ENCODE results near the gene ITGB7.

The ITGB7 gene

DNA sequence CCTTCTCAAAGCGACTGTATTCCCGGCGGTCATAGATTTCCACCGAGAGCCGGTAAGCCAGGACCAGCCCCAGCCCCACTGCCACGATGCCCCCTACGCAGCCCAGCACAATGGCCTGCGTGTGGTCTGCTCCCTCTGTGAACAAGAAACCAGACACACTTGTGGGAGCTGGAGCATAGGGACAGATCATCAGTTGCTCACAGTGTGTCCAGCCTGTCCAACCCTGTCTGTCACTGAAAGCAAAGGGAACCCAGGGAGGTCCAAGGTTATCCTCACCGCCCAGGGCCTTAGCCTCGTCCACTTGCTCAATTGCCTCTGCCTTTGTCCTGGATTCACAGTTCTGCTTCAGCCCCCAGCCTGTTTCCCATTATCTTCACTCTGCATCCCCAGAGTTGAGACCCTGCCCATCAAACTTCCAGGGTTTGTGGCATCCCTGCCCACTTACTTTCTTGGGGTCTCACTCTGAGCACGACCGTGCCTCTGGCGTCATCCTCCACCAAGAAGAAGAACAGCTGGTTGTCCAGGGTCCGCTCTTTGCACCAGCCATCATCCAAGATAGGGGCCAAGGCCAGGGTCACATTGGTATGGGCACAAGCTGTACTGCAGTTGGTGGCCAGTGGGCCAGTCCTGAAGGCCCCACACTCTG, 15.0 kb downstream of the ITGB7 start (continued):
- TF ChIP-seq ZXDB (tag by site-specific recombination; IDR thresholded peaks at IDR 0.05) (no peak), ZNF658 (tag by site-specific recombination; IDR thresholded peaks at IDR 0.05) (no peak), HOXD13 (CRISPR knock-in tag; IDR thresholded peaks at IDR 0.05; ENCODE audit: borderline replicate concordance) (no peak), ZNF558 (tag by site-specific recombination; IDR thresholded peaks at IDR 0.05) (no peak), ZNF560 (tag by site-specific recombination; IDR thresholded peaks at IDR 0.05; ENCODE audit: borderline replicate concordance) (no peak), ZNF645 (tag by site-specific recombination; IDR thresholded peaks at IDR 0.05) (no peak), ZNF10 (tag by site-specific recombination; IDR thresholded peaks at IDR 0.05) (no peak), BCL11A (tag by site-specific recombination; IDR thresholded peaks at IDR 0.05; ENCODE audit: low read depth) (no peak)
- TF ChIP-seq, protein P1, sequence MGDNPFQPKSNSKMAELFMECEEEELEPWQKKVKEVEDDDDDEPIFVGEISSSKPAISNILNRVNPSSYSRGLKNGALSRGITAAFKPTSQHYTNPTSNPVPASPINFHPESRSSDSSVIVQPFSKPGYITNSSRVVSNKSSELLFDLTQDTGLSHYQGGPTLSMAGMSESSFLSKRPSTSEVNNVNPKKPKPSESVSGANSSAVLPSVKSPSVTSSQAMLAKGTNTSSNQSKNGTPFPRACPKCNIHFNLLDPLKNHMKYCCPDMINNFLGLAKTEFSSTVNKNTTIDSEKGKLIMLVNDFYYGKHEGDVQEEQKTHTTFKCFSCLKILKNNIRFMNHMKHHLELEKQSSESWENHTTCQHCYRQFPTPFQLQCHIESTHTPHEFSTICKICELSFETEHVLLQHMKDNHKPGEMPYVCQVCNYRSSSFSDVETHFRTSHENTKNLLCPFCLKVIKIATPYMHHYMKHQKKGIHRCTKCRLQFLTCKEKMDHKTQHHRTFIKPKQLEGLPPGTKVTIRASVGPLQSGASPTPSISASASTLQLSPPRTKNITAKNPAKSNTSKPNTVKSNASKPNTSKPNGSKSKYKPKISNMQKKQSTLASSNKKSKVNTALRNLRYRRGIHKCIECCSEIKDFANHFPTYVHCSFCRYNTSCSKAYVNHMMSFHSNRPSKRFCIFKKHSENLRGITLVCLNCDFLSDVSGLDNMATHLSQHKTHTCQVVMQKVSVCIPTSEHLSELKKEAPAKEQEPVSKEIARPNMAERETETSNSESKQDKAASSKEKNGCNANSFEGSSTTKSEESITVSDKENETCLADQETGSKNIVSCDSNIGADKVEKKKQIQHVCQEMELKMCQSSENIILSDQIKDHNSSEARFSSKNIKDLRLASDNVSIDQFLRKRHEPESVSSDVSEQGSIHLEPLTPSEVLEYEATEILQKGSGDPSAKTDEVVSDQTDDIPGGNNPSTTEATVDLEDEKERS (tag by site-specific recombination; IDR thresholded peaks at IDR 0.05) = no peak

GRCh38 chr12:53191096-53191884, 15.8 kb downstream of the ITGB7 start:
- Histone ChIP-seq H3K36me3 (ENCODE audit: control insufficient read depth in 2 of 2, insufficient read depth in 1 of 2, low read length in 2 of 2) (peaks cover 4 to 50% of the 10 kb centered on the region in 2 experiments; a peak in 2 of 3 replicates), H3K4me1 (ENCODE audit: control insufficient read depth, insufficient read depth, low read length) (no peaks in the 10 kb centered on the region), H3K9me3 (ENCODE audit: control insufficient read depth, insufficient read depth, low read depth, low read length) (no peaks in the 10 kb centered on the region), H3K4me3 (ENCODE audit: low read depth, low read length) (no peak overlapping the region), H3K27ac (ENCODE audit: extremely low read depth, low read depth, low read length) (no peak overlapping the region)
- POLR2A ChIA-PET = interaction anchor here (0.9 to 2.3 kb wide), 2 partner anchors 11 kb away, joined by 5 to 9 read pairs; partner anchors contain the start of genes CSAD and ZNF740
- TF ChIP-seq, protein P2, sequence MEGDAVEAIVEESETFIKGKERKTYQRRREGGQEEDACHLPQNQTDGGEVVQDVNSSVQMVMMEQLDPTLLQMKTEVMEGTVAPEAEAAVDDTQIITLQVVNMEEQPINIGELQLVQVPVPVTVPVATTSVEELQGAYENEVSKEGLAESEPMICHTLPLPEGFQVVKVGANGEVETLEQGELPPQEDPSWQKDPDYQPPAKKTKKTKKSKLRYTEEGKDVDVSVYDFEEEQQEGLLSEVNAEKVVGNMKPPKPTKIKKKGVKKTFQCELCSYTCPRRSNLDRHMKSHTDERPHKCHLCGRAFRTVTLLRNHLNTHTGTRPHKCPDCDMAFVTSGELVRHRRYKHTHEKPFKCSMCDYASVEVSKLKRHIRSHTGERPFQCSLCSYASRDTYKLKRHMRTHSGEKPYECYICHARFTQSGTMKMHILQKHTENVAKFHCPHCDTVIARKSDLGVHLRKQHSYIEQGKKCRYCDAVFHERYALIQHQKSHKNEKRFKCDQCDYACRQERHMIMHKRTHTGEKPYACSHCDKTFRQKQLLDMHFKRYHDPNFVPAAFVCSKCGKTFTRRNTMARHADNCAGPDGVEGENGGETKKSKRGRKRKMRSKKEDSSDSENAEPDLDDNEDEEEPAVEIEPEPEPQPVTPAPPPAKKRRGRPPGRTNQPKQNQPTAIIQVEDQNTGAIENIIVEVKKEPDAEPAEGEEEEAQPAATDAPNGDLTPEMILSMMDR (tag by site-specific recombination; IDR thresholded peaks at IDR 0.05) = no peak
- no peak for TF ChIP-seq PRDM10 (tag by site-specific recombination; IDR thresholded peaks at IDR 0.05)
- no peak for TF ChIP-seq ZNF175 (tag by site-specific recombination; IDR thresholded peaks at IDR 0.05)
- no peak for TF ChIP-seq ZNF266 (tag by site-specific recombination; IDR thresholded peaks at IDR 0.05; ENCODE audit: low read depth)
- no peak for TF ChIP-seq HOXC10 (CRISPR knock-in tag; IDR thresholded peaks at IDR 0.05)
- TF ChIP-seq ZNF707 (tag by site-specific recombination; IDR thresholded peaks at IDR 0.05) = no peak
- no peak for TF ChIP-seq ZBTB49 (tag by site-specific recombination; IDR thresholded peaks at IDR 0.05; ENCODE audit: low read depth)
- TF ChIP-seq ZNF626 (tag by site-specific recombination; IDR thresholded peaks at IDR 0.05) = no peak
- TF ChIP-seq ZSCAN16 (tag by site-specific recombination; IDR thresholded peaks at IDR 0.05) = no peak
- CTCF ChIA-PET = interaction anchor here (0.6 to 7.5 kb wide), 7 partner anchors 10 to 111 kb away, joined by 3 to 94 read pairs (median 3); partner anchors contain the start of genes CSAD and ZNF740
